HepG2 (cell line): Measurements from ENCODE around the gene NEDD8. TPM values are rescaled to one million over a fixed set of nuclear protein-coding genes. Genes with fewer than 3 reads are reported as not detected.

Source experiments
- ATAC-seq: fragments of 200-7000 bp; cut with Tn5 transposase; 3 replicates; pipeline ENCODE4 v1.9.1; 2020; ENCODE audit warnings: mild to moderate bottlenecking, moderate library complexity
- BruUV-seq: library from RNA; stranded (reverse); fragments of 400-500 nt; replicated peaks from 2 replicates; lab custom pipeline; 2021; lab: Mats Ljungman, UMichigan
- CTCF ChIA-PET: fragments of 300-600 bp; formaldehyde crosslinking; extraction: SDS; loops from one replicate; lab custom pipeline; 2021; ENCODE audit warnings: low total read pairs, inconsistent platforms, low intra/inter-chr PET ratio; lab: Yijun Ruan, JAX
- POLR2A ChIA-PET: fragments of 350-600 bp; sonication (Branson Sonifier 250); formaldehyde crosslinking; loops from one replicate; lab custom pipeline; 2020; ENCODE audit warnings: antibody characterized with exemption, inconsistent platforms; lab: Yijun Ruan, JAX
- DNase-seq: peaks from one replicate; pipeline ENCODE4 v3.0.0-alpha.2; 2015; ENCODE audit warnings: low spot score
- FAIRE-seq: peaks from 3 replicates; lab custom pipeline; 2011; peaks lifted over from hg19 to GRCh38; lab: Jason Lieb, UNC
- H2AFZ ChIP-seq: one replicate; pipeline ENCODE4 v1.6.1; 2011; ENCODE audit warnings: low read length, inconsistent platforms
- H3K27ac ChIP-seq: fragments of 300-600 bp; 3 replicates; pipeline ENCODE4 v1.8.0; 2011; ENCODE audit warnings: mixed run types, mild to moderate bottlenecking, mixed read lengths, low read length, inconsistent platforms; ENCODE audit not compliant: insufficient read depth; ENCODE audit errors: extremely low read length
- H3K27me3 ChIP-seq, 2 experiments: fragments of 200-600 bp in 1 of 2; 2 replicates in 1 of 2; 3 replicates in 1 of 2; pipeline versions ENCODE4 v1.6.0 to v1.8.0; 2011; ENCODE audit warnings: low read length in 2 of 2, mild to moderate bottlenecking in 2 of 2, moderate library complexity in 2 of 2, inconsistent platforms in 1 of 2; ENCODE audit not compliant: insufficient read depth in 2 of 2, control insufficient read depth in 1 of 2
- H3K36me3 ChIP-seq, 2 experiments: fragments of 200-600 bp in 1 of 2; replicated peaks in 1 of 2; 2 replicates in 1 of 2; 3 replicates in 1 of 2; pipeline versions ENCODE4 v1.5.1 to v1.8.0; 2011; ENCODE audit warnings: low read length in 2 of 2, inconsistent platforms in 1 of 2; ENCODE audit not compliant: insufficient read depth in 2 of 2, control insufficient read depth in 1 of 2
- H3K4me1 ChIP-seq: 2 replicates; pipeline ENCODE4 v1.5.1; 2012; ENCODE audit warnings: low read length, inconsistent platforms; ENCODE audit not compliant: insufficient read depth
- H3K4me2 ChIP-seq: 2 replicates; pipeline ENCODE4 v1.6.0; 2011; ENCODE audit warnings: low read depth, low read length, inconsistent platforms
- H3K4me3 ChIP-seq, 3 experiments: fragments of 200-600 bp in 1 of 3; sonication (generic), shearing (Covaris generic) in 1 of 3; replicated peaks in 1 of 3; 2 replicates each; pipeline ENCODE4 v1.5.1; 2011 to 2016; ENCODE audit warnings: low read length in 3 of 3, inconsistent platforms in 2 of 3, low read depth in 2 of 3, mild to moderate bottlenecking in 2 of 3, control low read depth in 1 of 3, mixed read lengths in 1 of 3; ENCODE audit not compliant: insufficient read depth in 1 of 3
- H3K79me2 ChIP-seq: one replicate; pipeline ENCODE4 v1.6.1; 2011; ENCODE audit warnings: low read length, inconsistent platforms; ENCODE audit not compliant: insufficient read depth
- H3K9ac ChIP-seq: 2 replicates; pipeline ENCODE4 v1.6.0; 2011; ENCODE audit warnings: mild to moderate bottlenecking, low read depth, low read length, inconsistent platforms; ENCODE audit not compliant: insufficient read depth
- H3K9me3 ChIP-seq: 2 replicates; pipeline ENCODE4 v1.5.1; 2012; ENCODE audit warnings: mild to moderate bottlenecking, low read length
- H4K20me1 ChIP-seq: 2 replicates; pipeline ENCODE4 v1.6.0; 2011; ENCODE audit warnings: inconsistent platforms, mild to moderate bottlenecking, low read length, moderate library complexity; ENCODE audit not compliant: insufficient read depth
- BRF2 ChIP-seq: sonication (generic); formaldehyde crosslinking; IDR thresholded peaks from 2 replicates; pipeline ENCODE4 v1.8.1; 2022; ENCODE audit warnings: mild to moderate bottlenecking, missing genetic modification reagents
- FOSL2 ChIP-seq: sonication (generic); formaldehyde crosslinking; IDR thresholded peaks from 2 replicates; pipeline ENCODE4 v1.4.0; 2020; ENCODE audit warnings: missing genetic modification reagents
- FOXP1 ChIP-seq, 2 experiments: fragments of 450-650 bp in 1 of 2; IDR thresholded peaks; 2 replicates each; pipeline ENCODE4 v1.6.1; 2017 to 2018; ENCODE audit warnings: antibody characterized with exemption in 1 of 2
- MXD4 ChIP-seq: IDR thresholded peaks from 2 replicates; pipeline ENCODE4 v1.6.1; 2016; ENCODE audit warnings: mild to moderate bottlenecking, missing biosample characterization, missing genetic modification reagents
- NCOR1 ChIP-seq: fragments of 200-600 bp; sonication (generic); IDR thresholded peaks from 2 replicates; pipeline ENCODE4 v1.7.0; 2017; ENCODE audit warnings: antibody characterized with exemption, low read length, borderline replicate concordance
- NFKB2 ChIP-seq: sonication (generic); formaldehyde crosslinking; IDR thresholded peaks from 2 replicates; pipeline ENCODE4 v1.4.0; 2020; ENCODE audit warnings: missing genetic modification reagents, borderline replicate concordance
- NR2C2 ChIP-seq: sonication (generic); formaldehyde crosslinking; IDR thresholded peaks from 2 replicates; pipeline ENCODE4 v1.4.0; 2020; ENCODE audit warnings: missing genetic modification reagents, mild to moderate bottlenecking, moderate library complexity, borderline replicate concordance
- NR2F6 ChIP-seq, 2 experiments: IDR thresholded peaks; 2 replicates each; pipeline ENCODE4 v1.6.1; 2016; ENCODE audit warnings: antibody characterized with exemption in 1 of 2, mild to moderate bottlenecking in 1 of 2
- PAX8 ChIP-seq: sonication (generic); formaldehyde crosslinking; IDR thresholded peaks from 2 replicates; pipeline ENCODE4 v1.8.0; 2022; ENCODE audit warnings: mild to moderate bottlenecking, missing genetic modification reagents, borderline replicate concordance
- PHF8 ChIP-seq: sonication (generic); formaldehyde crosslinking; IDR thresholded peaks from 2 replicates; pipeline ENCODE4 v1.5.0; 2020; ENCODE audit warnings: missing genetic modification reagents
- TCF12 ChIP-seq, 2 experiments: fragments of 450-650 bp in 1 of 2; sonication (generic) in 1 of 2; formaldehyde crosslinking in 1 of 2; IDR thresholded peaks; 2 replicates each; pipeline versions ENCODE4 v1.6.1 to v1.8.0; 2017 to 2022; ENCODE audit warnings: antibody characterized with exemption in 1 of 2, mild to moderate bottlenecking in 1 of 2, missing genetic modification reagents in 1 of 2, moderate library complexity in 1 of 2
- UBTF ChIP-seq: sonication (generic); formaldehyde crosslinking; IDR thresholded peaks from 2 replicates; pipeline ENCODE4 v1.4.0; 2020; ENCODE audit warnings: mild to moderate bottlenecking, missing genetic modification reagents
- ZMAT3 ChIP-seq: sonication (generic); formaldehyde crosslinking; conservative IDR thresholded peaks from 2 replicates; pipeline ENCODE4 v1.7.0; 2021; ENCODE audit warnings: missing genetic modification reagents
- ZNF232 ChIP-seq: sonication (generic); formaldehyde crosslinking; IDR thresholded peaks from 2 replicates; pipeline ENCODE4 v1.4.0; 2020; ENCODE audit warnings: missing genetic modification reagents, borderline replicate concordance
- ZNF350 ChIP-seq: sonication (generic); formaldehyde crosslinking; IDR thresholded peaks from 2 replicates; pipeline ENCODE4 v1.4.0; 2020; ENCODE audit warnings: mild to moderate bottlenecking, low read depth, missing genetic modification reagents, borderline replicate concordance
- ZNF446 ChIP-seq: sonication (generic); formaldehyde crosslinking; IDR thresholded peaks from 2 replicates; pipeline ENCODE4 v1.5.0; 2020; ENCODE audit warnings: mild to moderate bottlenecking, missing genetic modification reagents
- ZNF678 ChIP-seq: sonication (generic); formaldehyde crosslinking; IDR thresholded peaks from 2 replicates; pipeline ENCODE4 v1.4.0; 2020; ENCODE audit warnings: mild to moderate bottlenecking, missing genetic modification reagents
- ZNF788 ChIP-seq: sonication (generic); formaldehyde crosslinking; IDR thresholded peaks from 2 replicates; pipeline ENCODE4 v1.5.0; 2020; ENCODE audit warnings: mild to moderate bottlenecking, missing genetic modification reagents, borderline replicate concordance
- WGBS: methylation state at CpG from one replicate; pipeline ENCODE4 v1.1.6; 2017; ENCODE audit warnings: low lambda C conversion rate; 5-methylcytosine and 5-hydroxymethylcytosine counted together
- in situ Hi-C: cut with HindIII; loops from 2 replicates; pipeline ENCODE4 v1.10.0; 2017; ENCODE audit warnings: low pct_unique_long_range_greater_than_20kb; ENCODE audit not compliant: extremely low pct_ligation_motif_present
- intact Hi-C: fragments of 100-400 bp; cut with micrococcal nuclease; formaldehyde crosslinking; loops from one replicate; pipeline ENCODE4 v1.10.0; 2022; ENCODE audit not compliant: unreplicated experiment
- polyA plus RNA-seq, 8 experiments: library from polyadenylated mRNA; depleted of rRNA in 3 of 8; stranded (reverse) in 7 of 8; unstranded in 1 of 8; fragments of >200 nt; fragmentation: Illumina TruSeq in 4 of 8; extraction: Trizol in 4 of 8; gene quantifications; 2 replicates each; pipeline versions ENCODE4 v1.2.1 to v1.2.3, GENCODE V29; 2011 to 2016; ENCODE audit warnings: low read depth in 4 of 8, missing spikeins in 1 of 8, mixed read lengths in 1 of 8; ENCODE audit not compliant: insufficient read depth in 1 of 8
- total RNA-seq, 5 experiments: library from RNA; depleted of rRNA; stranded (reverse); fragments of >200 nt; fragmentation: Illumina TruSeq; extraction: Trizol; gene quantifications; 2 replicates each; pipeline ENCODE4 v1.2.3, GENCODE V29; 2016; ENCODE audit warnings: low read depth in 1 of 5

The NEDD8 gene
- total and polyA plus RNA-seq, 2 of the 13 experiments (the other 11 are each of a cell fraction or from before 2014, with no cell fraction given), result 535 to 713 TPM

- no peak; the same call in 1 of the 2 replicates for TF ChIP-seq NFKB2 (CRISPR knock-in tag)
- TF ChIP-seq NCOR1, result no peak
- TF ChIP-seq PHF8 (CRISPR knock-in tag), result 0 out of 2 replicates have a peak, but pooled peaks have one; percentile 17
Measured at GRCh38 chr14:24256960-24257359, 24.8 kb upstream of the NEDD8 start (continued).

GRCh38 chr14:24255931-24256711, 24.0 kb upstream of the NEDD8 start:
- ATAC-seq, result peak; percentile 46
- Histone ChIP-seq H3K4me3 (no peak overlapping the region; a peak in 1 of 6 replicates), H3K4me2 (peak overlapping the region; percentile 13), H3K9ac (no peak overlapping the region), H3K4me1 (peaks cover 52% of the 10 kb centered on the region), H4K20me1 (no peaks in the 10 kb centered on the region), H3K27me3 (no peaks in the 10 kb centered on the region), H3K79me2 (no peaks in the 10 kb centered on the region), H3K27ac (peak overlapping the region; percentile 28), H3K9me3 (no peaks in the 10 kb centered on the region), H2AFZ (no peak overlapping the region), H3K36me3 (peaks cover 0 to 1% of the 10 kb centered on the region in 2 experiments; a peak in 1 of 5 replicates)
- FAIRE-seq, result peak; percentile 49
- in situ Hi-C loops (no loop called here), intact Hi-C loops (no loop called here)
- WGBS, result 68% methylated on average over 11 of the region's 12 CpGs
- ChIA-PET POLR2A (interaction anchor here (1.1 to 13.2 kb wide), 7 partner anchors 9 to 52 kb away, joined by 3 to 254 read pairs (median 4); partner anchors contain the start of genes CIDEB, DHRS1, MDP1 and NOP9), CTCF (no interaction called here)
- peak; percentile 39 for DNase-seq
- no TSS peak for BruUV-seq
- TF ChIP-seq FOSL2 (CRISPR knock-in tag) (no peak), NR2F6 (IDR thresholded peaks at IDR 0.05) (peak; percentile 88), NR2F6 (CRISPR knock-in tag; IDR thresholded peaks at IDR 0.05) (peak; percentile 77), TCF12 (IDR thresholded peaks at IDR 0.05) (no peak), TCF12 (CRISPR knock-in tag; IDR thresholded peaks at IDR 0.05) (0 out of 2 replicates have a peak, but pooled peaks have one; percentile 43), FOXP1 (IDR thresholded peaks at IDR 0.05) (no peak), FOXP1 (CRISPR knock-in tag; IDR thresholded peaks at IDR 0.05) (peak; percentile 80), ZNF788 (CRISPR knock-in tag) (peak; percentile 42; the same call in 1 of the 2 replicates), NFKB2 (CRISPR knock-in tag) (peak; percentile 44; the same call in 1 of the 2 replicates), NR2C2 (CRISPR knock-in tag) (peak; percentile 67; the same call in 1 of the 2 replicates), ZMAT3 (CRISPR knock-in tag) (no peak), ZNF350 (CRISPR knock-in tag) (peak; percentile 44; the same call in 1 of the 2 replicates), BRF2 (CRISPR knock-in tag) (0 out of 2 replicates have a peak, but pooled peaks have one; percentile 24), PAX8 (peak; percentile 61; the same call in 1 of the 2 replicates), MXD4 (CRISPR knock-in tag) (0 out of 2 replicates have a peak, but pooled peaks have one; percentile 5), ZNF232 (CRISPR knock-in tag) (no peak), ZNF678 (CRISPR knock-in tag) (peak; percentile 85; the same call in 1 of the 2 replicates), ZNF446 (CRISPR knock-in tag) (peak; percentile 61), UBTF (CRISPR knock-in tag) (0 out of 2 replicates have a peak, but pooled peaks have one; percentile 14)
